ENCODE results near the gene OTP. TPM values are rescaled to one million over a fixed set of nuclear protein-coding genes. Genes with fewer than 3 reads are reported as not detected.
A peak's percentile ranks its signal among the peaks of the same experiment; 100 is the strongest.

OTP gene
- total and polyA plus RNA-seq, 3 experiments from 2014 or later = not detected

DNA sequence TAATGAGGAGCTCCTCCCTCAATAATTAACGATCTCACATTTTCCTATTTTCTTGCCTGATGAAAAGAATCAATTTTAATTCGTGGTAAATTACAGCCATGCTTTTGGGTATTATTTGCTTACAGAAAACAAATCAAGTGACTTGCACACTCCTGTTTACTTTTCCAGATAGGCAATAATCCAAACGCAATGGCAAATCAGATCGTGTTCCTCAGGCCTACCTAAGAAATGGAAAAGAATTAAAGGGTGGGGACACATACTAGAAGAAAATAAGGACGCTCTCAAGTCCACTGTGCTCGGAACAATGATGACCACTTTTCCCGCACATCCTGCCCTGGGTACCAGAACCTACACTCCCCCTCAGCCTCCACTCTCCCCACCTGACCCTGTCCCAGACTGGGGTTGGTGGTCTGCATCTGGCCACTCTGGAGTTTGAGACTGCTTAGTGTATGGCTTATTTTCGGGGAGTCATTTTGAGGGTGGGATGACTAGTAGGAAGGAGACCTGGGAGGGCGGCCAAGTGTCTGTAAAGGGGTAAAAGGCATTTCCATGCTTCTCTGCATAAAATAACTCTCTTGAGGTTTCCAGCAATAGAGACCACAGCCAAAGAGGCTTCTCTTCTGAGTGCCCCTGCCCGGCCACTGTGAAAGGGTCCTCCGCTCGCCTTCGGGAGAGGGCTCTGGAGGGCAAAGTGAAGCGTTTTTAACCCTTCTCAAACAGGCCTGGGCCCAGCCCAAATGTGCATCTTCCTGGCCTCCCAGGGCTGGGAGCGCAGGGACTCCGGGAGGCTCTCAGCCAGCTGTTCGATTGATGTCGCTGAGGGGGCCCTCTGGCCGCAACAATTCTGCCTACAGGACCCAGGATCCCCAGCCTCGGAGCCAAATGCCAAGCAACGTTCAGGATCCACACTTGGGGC lies 4.5 kb upstream of the OTP start:
- Mint-ChIP-seq H3K27me3 (peaks cover 77 to 88% of the 10 kb centered on the region in 2 donors), H3K4me1 (peaks cover 24 to 26% (median 25%) of the 10 kb centered on the region in 3 donors), H3K36me3 (peaks cover 0 to 5% (median 0%) of the 10 kb centered on the region in 3 donors), H3K4me3 (peak overlapping the region in 4 of 7 donors; percentile 14 to 80 (median 64)), H3K9me3 (peaks cover 4 to 39% (median 30%) of the 10 kb centered on the region in 5 donors), H3K27ac (peak overlapping the region in 3 of 8 donors; percentile 12 to 89 (median 23))
- Histone ChIP-seq H3K4me1 (ENCODE audit: insufficient read depth, low read length) (peaks cover 17% of the 10 kb centered on the region), H3K27ac (ENCODE audit: low read depth, low read length) (no peak overlapping the region), H3K4me3 (ENCODE audit: low read length) (no peak overlapping the region), H3K27me3 (ENCODE audit: insufficient read depth, low read length, poor library complexity, severe bottlenecking) (peaks cover 77% of the 10 kb centered on the region), H3K36me3 (ENCODE audit: insufficient read depth, low read length) (no peaks in the 10 kb centered on the region), H3K9me3 (ENCODE audit: low read length) (no peaks in the 10 kb centered on the region)
- DNase-seq = no peak
- CTCF ChIA-PET = no interaction called here
- POLR2A ChIA-PET = no interaction called here

DNA sequence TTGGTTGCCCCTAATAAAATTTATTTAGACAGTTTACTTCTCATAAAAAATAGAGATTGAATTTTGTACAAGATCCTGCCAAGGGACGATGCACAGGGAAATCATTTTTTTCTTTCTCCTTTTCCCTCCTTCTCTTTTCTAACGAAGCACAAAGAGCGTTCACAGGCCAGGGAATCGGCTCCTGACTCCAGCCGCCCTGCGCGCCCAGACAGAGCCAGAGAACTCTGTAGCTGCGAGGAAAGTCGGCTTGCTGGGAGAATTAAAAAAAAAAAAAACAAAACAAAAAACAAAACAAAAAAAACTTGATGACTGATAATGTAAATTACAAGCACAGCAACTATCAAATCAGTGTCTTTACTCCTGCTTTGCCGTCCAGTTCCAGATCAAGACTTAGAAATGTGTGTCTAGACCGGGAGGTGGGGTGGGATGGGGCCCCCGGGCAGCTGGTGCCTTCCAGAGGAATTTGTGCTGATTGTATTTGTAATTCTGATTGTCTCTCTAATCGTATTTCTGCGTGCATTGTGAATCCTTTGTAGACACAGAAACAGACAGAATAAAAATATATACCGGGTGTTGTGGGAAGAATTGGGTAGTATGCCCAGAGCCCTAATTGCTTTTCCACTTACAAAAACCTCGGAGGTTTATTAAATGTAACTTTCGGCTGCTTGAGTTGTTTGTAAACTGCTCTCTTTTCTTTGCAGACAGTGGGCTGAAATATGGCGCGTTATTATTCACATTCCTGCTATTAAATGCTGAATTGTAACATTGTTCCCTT lies 3.6 kb upstream of the OTP start:
- ChIA-PET POLR2A (no interaction called here), CTCF (no interaction called here)
- H3K4me3 Mint-ChIP-seq = peak overlapping the region in 1 of 7 donors; percentile 56
- no peaks in the 10 kb centered on the region for H3K36me3 ChIP-seq (ENCODE audit: insufficient read depth, low read length)
- H3K27ac Mint-ChIP-seq = peak overlapping the region in 2 of 8 donors; percentile 23 to 89
- H3K9me3 ChIP-seq (ENCODE audit: low read length) = no peaks in the 10 kb centered on the region
- peaks cover 17% of the 10 kb centered on the region for H3K4me1 ChIP-seq (ENCODE audit: insufficient read depth, low read length)
- H3K4me3 ChIP-seq (ENCODE audit: low read length) = no peak overlapping the region
- H3K9me3 Mint-ChIP-seq = peaks cover 9 to 46% (median 38%) of the 10 kb centered on the region in 5 donors
- peaks cover 79 to 89% of the 10 kb centered on the region in 2 donors for H3K27me3 Mint-ChIP-seq
- no peak for DNase-seq
- H3K27me3 ChIP-seq (ENCODE audit: insufficient read depth, low read length, poor library complexity, severe bottlenecking) = peaks cover 86% of the 10 kb centered on the region
- no peak overlapping the region for H3K27ac ChIP-seq (ENCODE audit: low read depth, low read length)
- H3K36me3 Mint-ChIP-seq = peaks cover 0 to 5% (median 2%) of the 10 kb centered on the region in 3 donors
- peaks cover 32 to 34% (median 32%) of the 10 kb centered on the region in 3 donors for H3K4me1 Mint-ChIP-seq

GRCh38 chr5:77641397-77641943 lies 3.0 kb upstream of the OTP start:
- peaks cover 17% of the 10 kb centered on the region for H3K4me1 ChIP-seq (ENCODE audit: insufficient read depth, low read length)
- H3K36me3 ChIP-seq (ENCODE audit: insufficient read depth, low read length) = no peaks in the 10 kb centered on the region
- ChIA-PET POLR2A (no interaction called here), CTCF (no interaction called here)
- H3K4me3 ChIP-seq (ENCODE audit: low read length) = no peak overlapping the region
- H3K27ac Mint-ChIP-seq = peak overlapping the region in 2 of 8 donors; percentile 80 to 89
- no peak overlapping the region for H3K27ac ChIP-seq (ENCODE audit: low read depth, low read length)
- peaks cover 79 to 86% of the 10 kb centered on the region in 2 donors for H3K27me3 Mint-ChIP-seq
- peaks cover 0 to 5% (median 2%) of the 10 kb centered on the region in 3 donors for H3K36me3 Mint-ChIP-seq
- H3K9me3 ChIP-seq (ENCODE audit: low read length) = no peaks in the 10 kb centered on the region
- H3K27me3 ChIP-seq (ENCODE audit: insufficient read depth, low read length, poor library complexity, severe bottlenecking) = peaks cover 93% of the 10 kb centered on the region
- H3K4me1 Mint-ChIP-seq = peaks cover 32 to 34% (median 32%) of the 10 kb centered on the region in 3 donors
- DNase-seq = no peak
- H3K9me3 Mint-ChIP-seq = peaks cover 9 to 46% (median 39%) of the 10 kb centered on the region in 5 donors
- H3K4me3 Mint-ChIP-seq = peak overlapping the region in 5 of 7 donors; percentile 2 to 35 (median 28)

- Mint-ChIP-seq H3K9me3 (peaks cover 9 to 52% (median 45%) of the 10 kb centered on the region in 5 donors), H3K27me3 (peaks cover 82 to 86% of the 10 kb centered on the region in 2 donors), H3K4me1 (peaks cover 30 to 32% (median 32%) of the 10 kb centered on the region in 3 donors), H3K36me3 (peaks cover 0 to 5% (median 2%) of the 10 kb centered on the region in 3 donors), H3K4me3 (peak overlapping the region in 5 of 7 donors; percentile 2 to 69 (median 4)), H3K27ac (peak overlapping the region in 3 of 8 donors; percentile 25 to 89 (median 80))
- peaks cover 17% of the 10 kb centered on the region for H3K4me1 ChIP-seq (ENCODE audit: insufficient read depth, low read length)
- H3K27me3 ChIP-seq (ENCODE audit: insufficient read depth, low read length, poor library complexity, severe bottlenecking) = peaks cover 94% of the 10 kb centered on the region
- H3K9me3 ChIP-seq (ENCODE audit: low read length) = peaks cover 5% of the 10 kb centered on the region
- no peaks in the 10 kb centered on the region for H3K36me3 ChIP-seq (ENCODE audit: insufficient read depth, low read length)
- H3K4me3 ChIP-seq (ENCODE audit: low read length) = no peak overlapping the region
- no peak for DNase-seq
- H3K27ac ChIP-seq (ENCODE audit: low read depth, low read length) = no peak overlapping the region
- POLR2A ChIA-PET = no interaction called here
- CTCF ChIA-PET = no interaction called here
These were observed 2.3 kb upstream of the OTP start for GRCh38 chr5:77640589-77641396.

DNA sequence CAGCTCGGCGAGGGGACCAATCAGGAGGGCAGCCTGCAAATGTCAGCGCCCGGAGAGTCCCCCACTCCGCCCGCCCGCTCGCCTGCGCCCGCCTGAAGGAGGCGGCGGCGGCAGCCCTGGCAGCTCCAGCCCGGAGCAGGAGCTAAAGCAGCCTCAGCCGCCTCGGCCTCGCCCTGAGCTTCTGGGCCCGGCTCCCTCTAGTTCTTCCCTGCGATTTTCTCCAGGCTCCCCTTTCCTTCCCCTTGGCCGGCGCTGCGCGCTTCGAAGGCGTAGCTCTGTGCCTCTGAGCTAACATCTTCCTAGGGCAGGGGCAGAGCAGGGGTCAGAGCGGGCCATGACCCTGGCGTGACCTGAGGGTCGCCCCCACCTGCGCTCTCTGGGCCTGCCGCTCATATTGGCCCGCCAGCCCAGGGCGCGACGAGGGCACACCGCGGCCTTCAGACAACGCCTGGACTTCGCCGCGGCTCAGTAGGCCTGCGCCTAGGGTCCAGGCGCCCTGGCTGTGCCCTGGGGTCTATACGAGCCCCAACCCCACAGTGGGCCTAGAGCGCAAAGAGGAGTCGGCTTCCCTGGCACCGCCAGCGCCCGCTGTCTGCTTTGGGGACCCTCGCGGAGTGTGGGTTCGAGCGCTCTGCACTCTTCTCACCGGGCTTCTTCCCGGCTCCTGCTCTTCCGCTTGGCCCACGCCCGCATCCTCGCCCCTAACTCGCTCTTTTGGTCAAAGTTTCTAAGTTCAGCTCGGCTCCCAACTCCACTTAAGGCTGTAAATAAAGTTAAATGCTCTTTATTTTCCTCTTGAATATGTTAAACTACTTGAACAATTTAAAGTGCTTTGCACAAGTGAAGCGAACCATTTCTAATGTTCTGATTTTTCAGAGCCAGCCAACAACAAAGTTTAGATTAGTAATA lies 504 bp upstream of the OTP start:
- no peak for DNase-seq
- ChIA-PET POLR2A (no interaction called here), CTCF (interaction anchor here (0.5 to 0.9 kb wide), 2 partner anchors 8 to 248 kb away, joined by 3 read pairs; no protein-coding TSS in a partner anchor)
- Mint-ChIP-seq H3K27ac (peak overlapping the region in 1 of 8 donors; percentile 89), H3K4me1 (peaks cover 19 to 21% (median 19%) of the 10 kb centered on the region in 3 donors), H3K4me3 (peak overlapping the region in 5 of 7 donors; percentile 2 to 59 (median 30)), H3K36me3 (peaks cover 0 to 5% (median 2%) of the 10 kb centered on the region in 3 donors), H3K9me3 (peaks cover 10 to 51% (median 49%) of the 10 kb centered on the region in 5 donors), H3K27me3 (peaks cover 83 to 84% of the 10 kb centered on the region in 2 donors)
- H3K9me3 ChIP-seq (ENCODE audit: low read length) = peaks cover 5% of the 10 kb centered on the region
- no peaks in the 10 kb centered on the region for H3K36me3 ChIP-seq (ENCODE audit: insufficient read depth, low read length)
- H3K4me1 ChIP-seq (ENCODE audit: insufficient read depth, low read length) = peaks cover 8% of the 10 kb centered on the region
- H3K27ac ChIP-seq (ENCODE audit: low read depth, low read length) = no peak overlapping the region
- peaks cover 95% of the 10 kb centered on the region for H3K27me3 ChIP-seq (ENCODE audit: insufficient read depth, low read length, poor library complexity, severe bottlenecking)
- H3K4me3 ChIP-seq (ENCODE audit: low read length) = no peak overlapping the region

GRCh38 chr5:77637170-77637997 lies 1.1 kb downstream of the OTP start:
- H3K4me1 ChIP-seq (ENCODE audit: insufficient read depth, low read length) = no peaks in the 10 kb centered on the region
- Mint-ChIP-seq H3K4me3 (peak overlapping the region in 6 of 7 donors; percentile 23 to 69 (median 56)), H3K9me3 (peaks cover 27 to 53% (median 51%) of the 10 kb centered on the region in 5 donors), H3K36me3 (peaks cover 0 to 2% (median 0%) of the 10 kb centered on the region in 3 donors), H3K27ac (peak overlapping the region in 5 of 8 donors; percentile 27 to 89 (median 68)), H3K27me3 (peaks cover 83% of the 10 kb centered on the region in 2 donors), H3K4me1 (peaks cover 15 to 17% (median 16%) of the 10 kb centered on the region in 3 donors)
- no peak overlapping the region for H3K4me3 ChIP-seq (ENCODE audit: low read length)
- H3K9me3 ChIP-seq (ENCODE audit: low read length) = peaks cover 5% of the 10 kb centered on the region
- ChIA-PET CTCF (no interaction called here), POLR2A (no interaction called here)
- H3K36me3 ChIP-seq (ENCODE audit: insufficient read depth, low read length) = no peaks in the 10 kb centered on the region
- no peak overlapping the region for H3K27ac ChIP-seq (ENCODE audit: low read depth, low read length)
- peaks cover 95% of the 10 kb centered on the region for H3K27me3 ChIP-seq (ENCODE audit: insufficient read depth, low read length, poor library complexity, severe bottlenecking)
- no peak for DNase-seq

Data from CD8-positive, alpha-beta memory T cell (primary cell).